H54 (cell line): Measurements from ENCODE around the gene SFRP5.

Source experiments
- DNase-seq: peaks from one replicate; pipeline ENCODE4 v3.0.0; 2011; ENCODE audit warnings: low spot score, mixed read lengths; ENCODE audit not compliant: insufficient read length
- FAIRE-seq: peaks from 3 replicates; lab custom pipeline; 2011; peaks lifted over from hg19 to GRCh38; lab: Jason Lieb, UNC
- POLR2A ChIP-seq: IDR thresholded peaks from 2 replicates; pipeline ENCODE4 v1.6.1; 2011; ENCODE audit warnings: low read depth, mild to moderate bottlenecking, low read length

The SFRP5 gene

GRCh38 chr10:97766106-97766810 lies 5.5 kb downstream of the SFRP5 start:
- FAIRE-seq, result no peak
- no peak for TF ChIP-seq POLR2A
- DNase-seq, result no peak

GRCh38 chr10:97765201-97765600 lies 6.6 kb downstream of the SFRP5 start:
- TF ChIP-seq POLR2A, result no peak
- DNase-seq (no peak), FAIRE-seq (no peak)

- no peak for TF ChIP-seq POLR2A
- no peak for DNase-seq
- no peak for FAIRE-seq
Measured at GRCh38 chr10:97764519-97764931, 7.3 kb downstream of the SFRP5 start.

- no peak for TF ChIP-seq POLR2A
- no peak for FAIRE-seq
- no peak for DNase-seq
Measured at GRCh38 chr10:97763947-97764346, 7.9 kb downstream of the SFRP5 start.

- no peak for DNase-seq
- FAIRE-seq, result no peak
- no peak for TF ChIP-seq POLR2A
Measured at GRCh38 chr10:97763411-97763810, 8.4 kb downstream of the SFRP5 start.

- DNase-seq (no peak), FAIRE-seq (no peak)
- TF ChIP-seq POLR2A, result no peak
Measured at GRCh38 chr10:97762816-97763215, 9.0 kb downstream of the SFRP5 start.

GRCh38 chr10:97762056-97762455 lies 9.7 kb downstream of the SFRP5 start:
- no peak for DNase-seq

GRCh38 chr10:97761331-97761865 lies 10.4 kb downstream of the SFRP5 start:
- no peak for FAIRE-seq
- TF ChIP-seq POLR2A, result no peak
- DNase-seq, result no peak

More at GRCh38 chr10:97762056-97762455, 9.7 kb downstream of the SFRP5 start:
- FAIRE-seq, result no peak
- TF ChIP-seq POLR2A, result no peak

GRCh38 chr10:97760461-97761257 lies 11.1 kb downstream of the SFRP5 start:
- no peak for DNase-seq
- no peak for TF ChIP-seq POLR2A
- no peak for FAIRE-seq

- FAIRE-seq (no peak), DNase-seq (no peak)
- no peak for TF ChIP-seq POLR2A
Measured at GRCh38 chr10:97759946-97760345, 11.9 kb downstream of the SFRP5 start.

- FAIRE-seq (peak; percentile 36), DNase-seq (peak; percentile 95)
- no peak for TF ChIP-seq POLR2A
Measured at GRCh38 chr10:97759158-97759887, 12.5 kb downstream of the SFRP5 start.

GRCh38 chr10:97757471-97757870 lies 14.3 kb downstream of the SFRP5 start:
- FAIRE-seq (no peak), DNase-seq (no peak)
- TF ChIP-seq POLR2A, result no peak

GRCh38 chr10:97755718-97756117 lies 16.1 kb downstream of the SFRP5 start:
- FAIRE-seq, result no peak

GRCh38 chr10:97754726-97755125 lies 17.1 kb downstream of the SFRP5 start:
- TF ChIP-seq POLR2A, result no peak
- DNase-seq (no peak), FAIRE-seq (no peak)

More at GRCh38 chr10:97755718-97756117, 16.1 kb downstream of the SFRP5 start:
- TF ChIP-seq POLR2A, result no peak
- no peak for DNase-seq
